Osteoblast (primary cell): Measurements from ENCODE around the gene SLC22A14. TPM values are rescaled to one million over a fixed set of nuclear protein-coding genes. Genes with fewer than 3 reads are reported as not detected.

Experiments used
- DNase-seq: peaks from one replicate; pipeline ENCODE4 v3.0.0; 2011; ENCODE audit warnings: low spot score, mixed read lengths; ENCODE audit not compliant: insufficient read length; ENCODE audit errors: missing footprints
- H2AFZ ChIP-seq: 2 replicates; pipeline ENCODE4 v1.6.0; 2011; ENCODE audit warnings: mild to moderate bottlenecking, low read length
- H3K27ac ChIP-seq: 2 replicates; pipeline ENCODE4 v1.5.1; 2011; ENCODE audit warnings: mild to moderate bottlenecking, low read depth, low read length, moderate library complexity
- H3K27me3 ChIP-seq: 2 replicates; pipeline ENCODE4 v1.6.0; 2012; ENCODE audit warnings: mild to moderate bottlenecking, control low read depth, inconsistent platforms, low read length, moderate library complexity; ENCODE audit not compliant: insufficient read depth
- H3K36me3 ChIP-seq: 2 replicates; pipeline ENCODE4 v1.5.1; 2011; ENCODE audit warnings: mild to moderate bottlenecking, low read length, control low read depth, moderate library complexity; ENCODE audit not compliant: insufficient read depth
- H3K4me1 ChIP-seq: 2 replicates; pipeline ENCODE4 v1.5.1; 2011; ENCODE audit warnings: mild to moderate bottlenecking, low read length, control low read depth, moderate library complexity; ENCODE audit not compliant: insufficient read depth
- H3K4me2 ChIP-seq: 2 replicates; pipeline ENCODE4 v1.6.0; 2011; ENCODE audit warnings: mild to moderate bottlenecking, low read length; ENCODE audit not compliant: insufficient read depth
- H3K4me3 ChIP-seq: fragments of 200-600 bp; sonication (generic); 3 replicates; pipeline ENCODE4 v1.5.1; 2012; ENCODE audit warnings: mild to moderate bottlenecking, low read length, inconsistent platforms; ENCODE audit not compliant: insufficient read depth
- H3K79me2 ChIP-seq: 2 replicates; pipeline ENCODE4 v1.6.0; 2012; ENCODE audit warnings: mild to moderate bottlenecking, low read length, control low read depth, inconsistent platforms; ENCODE audit not compliant: insufficient read depth
- H3K9me3 ChIP-seq: 2 replicates; pipeline ENCODE4 v1.5.1; 2011; ENCODE audit warnings: low read depth, low read length, control low read depth
- H4K20me1 ChIP-seq: 2 replicates; pipeline ENCODE4 v1.6.0; 2012; ENCODE audit warnings: mild to moderate bottlenecking, low read length, control low read depth; ENCODE audit not compliant: insufficient read depth
- CTCF ChIP-seq: IDR thresholded peaks from 2 replicates; pipeline ENCODE4 v1.5.1; 2011; ENCODE audit warnings: mild to moderate bottlenecking, low read depth, low read length, moderate library complexity; ENCODE audit errors: extremely low read depth
- total RNA-seq: library from RNA; depleted of rRNA; stranded (reverse); fragments of >200 nt; gene quantifications from 2 replicates; pipeline ENCODE4 v1.2.3, GENCODE V29; 2012

Gene SLC22A14
- total RNA-seq, 1 donor, result 0.36 TPM

- Histone ChIP-seq H2AFZ (no peak overlapping the region), H3K4me1 (no peaks in the 10 kb centered on the region), H3K4me3 (no peak overlapping the region), H3K9me3 (no peaks in the 10 kb centered on the region), H3K79me2 (no peaks in the 10 kb centered on the region), H3K27ac (no peak overlapping the region), H3K27me3 (no peaks in the 10 kb centered on the region), H4K20me1 (no peaks in the 10 kb centered on the region), H3K4me2 (no peak overlapping the region), H3K36me3 (no peaks in the 10 kb centered on the region)
- no peak for DNase-seq
- TF ChIP-seq CTCF, result no peak
Observed at GRCh38 chr3:38270606-38271005, 11.5 kb upstream of the SLC22A14 start.

GRCh38 chr3:38271553-38271952 is 10.5 kb upstream of the SLC22A14 start:
- Histone ChIP-seq H3K9me3 (no peaks in the 10 kb centered on the region), H4K20me1 (no peaks in the 10 kb centered on the region), H3K4me1 (no peaks in the 10 kb centered on the region), H3K27ac (no peak overlapping the region), H3K4me3 (no peak overlapping the region), H3K79me2 (no peaks in the 10 kb centered on the region), H2AFZ (no peak overlapping the region), H3K4me2 (no peak overlapping the region), H3K36me3 (no peaks in the 10 kb centered on the region), H3K27me3 (no peaks in the 10 kb centered on the region)
- no peak for DNase-seq
- TF ChIP-seq CTCF, result no peak

GRCh38 chr3:38274864-38275649 is 7.0 kb upstream of the SLC22A14 start:
- H3K9me3 ChIP-seq, result no peaks in the 10 kb centered on the region
- TF ChIP-seq CTCF, result no peak

GRCh38 chr3:38275658-38276057 is 6.4 kb upstream of the SLC22A14 start:
- Histone ChIP-seq H3K27me3 (no peaks in the 10 kb centered on the region), H3K36me3 (peaks cover 4% of the 10 kb centered on the region), H3K79me2 (no peaks in the 10 kb centered on the region), H3K4me1 (no peaks in the 10 kb centered on the region), H2AFZ (no peak overlapping the region), H3K9me3 (no peaks in the 10 kb centered on the region), H3K27ac (no peak overlapping the region), H4K20me1 (no peaks in the 10 kb centered on the region), H3K4me3 (no peak overlapping the region), H3K4me2 (no peak overlapping the region)
- no peak for TF ChIP-seq CTCF
- DNase-seq, result peak; percentile 79

More at GRCh38 chr3:38274864-38275649, 7.0 kb upstream of the SLC22A14 start:
- no peak for DNase-seq
- Histone ChIP-seq H3K27me3 (no peaks in the 10 kb centered on the region), H3K4me1 (no peaks in the 10 kb centered on the region), H3K27ac (no peak overlapping the region), H4K20me1 (no peaks in the 10 kb centered on the region), H3K4me3 (no peak overlapping the region), H2AFZ (no peak overlapping the region), H3K79me2 (no peaks in the 10 kb centered on the region), H3K4me2 (no peak overlapping the region), H3K36me3 (peaks cover 4% of the 10 kb centered on the region)
